Karpas-422 (cell line): ENCODE data around the gene PLSCR2. TPM values are rescaled to one million over a fixed set of nuclear protein-coding genes. Genes with fewer than 3 reads are reported as not detected.

Experiments
- DNase-seq: peaks from one replicate; pipeline ENCODE4 v3.0.0-alpha.2; 2015
- H2AFZ ChIP-seq: fragments of 200-600 bp; sonication (generic); 2 replicates; pipeline ENCODE4 v1.6.1; 2014; ENCODE audit warnings: antibody characterized with exemption, low read length, mixed read lengths
- H3K27ac ChIP-seq: fragments of 200-600 bp; sonication (generic); 2 replicates; pipeline ENCODE4 v1.5.1; 2014; ENCODE audit warnings: mild to moderate bottlenecking, low read length, moderate library complexity
- H3K27me3 ChIP-seq: fragments of 200-600 bp; sonication (generic); 2 replicates; pipeline ENCODE4 v1.6.1; 2014; ENCODE audit warnings: low read length, mixed read lengths
- H3K36me3 ChIP-seq: fragments of 200-600 bp; sonication (generic); 2 replicates; pipeline ENCODE4 v1.6.1; 2014; ENCODE audit warnings: low read length, mixed read lengths; ENCODE audit not compliant: insufficient read depth
- H3K4me1 ChIP-seq: fragments of 200-600 bp; sonication (generic); 2 replicates; pipeline ENCODE4 v1.6.1; 2014; ENCODE audit warnings: mild to moderate bottlenecking, low read length, mixed read lengths
- H3K4me2 ChIP-seq: fragments of 200-600 bp; sonication (generic); 2 replicates; pipeline ENCODE4 v1.6.1; 2014; ENCODE audit warnings: low read length, low read depth, mild to moderate bottlenecking; ENCODE audit not compliant: poor library complexity, severe bottlenecking
- H3K4me3 ChIP-seq: fragments of 200-600 bp; sonication (generic); 2 replicates; pipeline ENCODE4 v1.5.1; 2014; ENCODE audit warnings: mild to moderate bottlenecking, antibody characterized with exemption, low read length, mixed read lengths
- H3K79me2 ChIP-seq: fragments of 200-600 bp; sonication (generic); 2 replicates; pipeline ENCODE4 v1.6.1; 2014; ENCODE audit warnings: mild to moderate bottlenecking, low read length, mixed read lengths
- H3K9ac ChIP-seq: fragments of 200-600 bp; sonication (generic); 2 replicates; pipeline ENCODE4 v1.6.0; 2014; ENCODE audit warnings: low read length
- H3K9me2 ChIP-seq: fragments of 200-600 bp; sonication (generic), shearing (Covaris generic); replicated peaks from 2 replicates; pipeline ENCODE4 v1.6.0; 2014; ENCODE audit warnings: mild to moderate bottlenecking, low read length, moderate library complexity; ENCODE audit not compliant: insufficient read depth
- H3K9me3 ChIP-seq: fragments of 300-700, 200-600 bp; sonication (generic); 2 replicates; pipeline ENCODE4 v1.6.1; 2014; ENCODE audit warnings: low read length, mixed read lengths
- H4K20me1 ChIP-seq: fragments of 200-600 bp; sonication (generic); 2 replicates; pipeline ENCODE4 v1.6.1; 2014; ENCODE audit warnings: mild to moderate bottlenecking, antibody characterized with exemption, low read length, low read depth; ENCODE audit not compliant: insufficient read depth
- total RNA-seq: library from RNA; depleted of rRNA; stranded (reverse); fragments of >200 nt; shearing (Covaris generic); gene quantifications from 2 replicates; pipeline ENCODE4 v1.2.3, GENCODE V29; 2014; ENCODE audit warnings: low replicate concordance; rRNA removed

The PLSCR2 gene
- total RNA-seq, 1 experiment from 2014 or later: not detected

DNA sequence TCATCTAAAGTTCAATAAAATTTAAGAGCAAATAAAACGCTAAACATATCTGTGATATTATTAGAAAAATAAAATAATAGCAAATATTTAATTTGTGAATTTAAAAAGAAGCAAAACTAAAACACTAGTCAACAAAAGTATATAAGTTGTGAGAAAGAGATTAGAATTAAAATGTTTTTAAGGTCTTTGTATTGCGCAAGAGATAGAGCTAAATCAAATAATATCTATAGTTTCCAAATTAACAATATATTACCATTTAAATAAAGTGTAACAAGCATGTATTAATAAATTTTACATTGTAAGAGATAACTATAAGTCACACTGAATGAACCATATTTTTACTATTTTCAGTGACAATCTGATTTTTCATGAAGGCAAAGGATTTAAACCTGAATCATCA is 74.2 kb downstream of the PLSCR2 start:
- no peak overlapping the region for H3K4me2 ChIP-seq
- H3K9me2 ChIP-seq: no peaks in the 10 kb centered on the region
- H4K20me1 ChIP-seq: no peaks in the 10 kb centered on the region
- no peak overlapping the region for H3K27ac ChIP-seq
- no peak for DNase-seq
- H3K27me3 ChIP-seq: no peaks in the 10 kb centered on the region
- no peak overlapping the region for H3K4me3 ChIP-seq
- no peaks in the 10 kb centered on the region for H3K36me3 ChIP-seq
- no peaks in the 10 kb centered on the region for H3K79me2 ChIP-seq
- no peaks in the 10 kb centered on the region for H3K9me3 ChIP-seq
- H2AFZ ChIP-seq: no peak overlapping the region
- no peaks in the 10 kb centered on the region for H3K4me1 ChIP-seq
- no peak overlapping the region for H3K9ac ChIP-seq

DNA sequence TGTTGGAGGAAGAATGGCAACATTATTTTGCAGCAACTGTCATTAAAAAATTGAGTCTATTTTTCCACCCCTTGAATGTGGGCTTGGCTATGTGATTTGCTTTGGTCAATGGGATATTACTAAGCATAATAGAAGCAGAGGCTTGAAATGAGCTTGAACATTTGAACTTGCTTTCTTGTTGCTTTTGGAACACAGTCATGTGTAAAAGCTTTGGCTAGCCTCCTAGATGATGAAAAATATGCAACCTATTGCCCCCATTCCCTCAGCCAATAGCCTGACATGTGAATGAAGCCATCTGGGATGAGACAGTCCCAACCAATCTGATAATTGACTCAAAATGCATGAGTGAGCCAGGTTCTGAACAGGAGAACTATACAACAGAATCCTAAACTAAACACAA is 78.4 kb downstream of the PLSCR2 start:
- Histone ChIP-seq H3K9ac (no peak overlapping the region), H3K4me2 (no peak overlapping the region), H2AFZ (no peak overlapping the region), H3K4me3 (no peak overlapping the region), H3K9me3 (no peaks in the 10 kb centered on the region), H3K27ac (no peak overlapping the region), H3K79me2 (no peaks in the 10 kb centered on the region), H4K20me1 (no peaks in the 10 kb centered on the region), H3K4me1 (no peaks in the 10 kb centered on the region), H3K9me2 (no peaks in the 10 kb centered on the region), H3K27me3 (no peaks in the 10 kb centered on the region), H3K36me3 (no peaks in the 10 kb centered on the region)
- DNase-seq: no peak

DNA sequence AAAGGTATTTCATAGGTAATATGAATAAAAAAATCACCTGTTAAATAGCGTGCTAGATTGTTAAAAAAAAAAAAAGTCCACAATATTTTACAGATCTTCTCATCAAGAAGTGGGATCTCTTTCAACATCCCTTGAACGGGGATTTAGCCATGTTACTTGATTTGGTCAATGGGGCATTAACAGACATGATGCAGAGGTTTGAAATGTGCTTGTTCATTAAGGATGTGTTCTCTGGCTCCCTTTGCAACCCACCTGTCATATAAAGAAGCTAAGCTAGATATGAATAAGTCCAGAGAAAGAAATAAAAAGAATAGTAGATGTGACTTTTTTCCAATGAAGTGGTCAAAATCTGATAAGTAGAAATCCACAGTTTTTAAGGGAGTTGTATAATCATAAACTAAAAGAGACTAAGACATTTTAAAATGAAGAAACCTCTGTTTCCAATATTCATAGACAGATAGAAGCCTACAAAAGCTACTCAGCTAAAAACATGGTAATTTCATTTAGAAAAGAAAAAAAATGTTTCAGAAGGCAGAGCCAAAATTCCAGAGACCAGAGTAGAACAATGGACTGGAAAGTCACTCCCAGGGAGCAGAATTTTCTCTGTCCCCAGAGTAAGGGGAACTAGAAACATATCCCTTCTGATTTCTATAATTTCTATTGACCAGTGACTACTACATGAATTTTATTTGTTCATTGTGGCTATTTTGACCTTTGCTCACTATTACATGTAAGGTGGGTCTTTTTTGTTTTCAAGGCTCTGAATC is 79.2 kb downstream of the PLSCR2 start:
- no peak overlapping the region for H3K4me3 ChIP-seq
- no peak overlapping the region for H3K4me2 ChIP-seq
- H3K9ac ChIP-seq: no peak overlapping the region
- no peaks in the 10 kb centered on the region for H3K36me3 ChIP-seq
- no peaks in the 10 kb centered on the region for H3K79me2 ChIP-seq
- no peaks in the 10 kb centered on the region for H3K9me2 ChIP-seq
- no peak overlapping the region for H2AFZ ChIP-seq
- no peaks in the 10 kb centered on the region for H4K20me1 ChIP-seq
- DNase-seq: no peak
- no peak overlapping the region for H3K27ac ChIP-seq
- H3K4me1 ChIP-seq: no peaks in the 10 kb centered on the region
- H3K9me3 ChIP-seq: no peaks in the 10 kb centered on the region
- H3K27me3 ChIP-seq: no peaks in the 10 kb centered on the region

DNA sequence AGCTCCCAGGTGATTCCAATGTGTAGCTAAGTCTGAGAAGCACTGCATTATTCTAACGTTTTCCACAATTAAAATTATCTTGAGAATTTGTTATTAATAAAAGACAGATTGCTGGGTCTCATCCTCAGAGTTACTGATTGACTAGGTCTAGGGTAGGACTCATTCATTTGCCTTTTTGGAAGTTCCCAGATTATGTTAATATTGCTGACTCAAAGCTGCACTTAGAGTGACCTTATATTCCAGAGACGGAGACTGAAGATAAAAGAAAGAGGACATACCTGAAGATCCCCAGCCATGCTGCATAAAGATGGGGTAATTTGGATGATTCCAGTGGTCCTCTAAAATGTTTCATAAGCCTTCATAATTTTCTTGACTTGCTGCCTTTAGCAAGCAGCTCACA is 81.8 kb downstream of the PLSCR2 start:
- no peak overlapping the region for H2AFZ ChIP-seq
- no peaks in the 10 kb centered on the region for H4K20me1 ChIP-seq
- H3K36me3 ChIP-seq: no peaks in the 10 kb centered on the region
- H3K27ac ChIP-seq: no peak overlapping the region
- H3K4me2 ChIP-seq: no peak overlapping the region
- no peaks in the 10 kb centered on the region for H3K79me2 ChIP-seq
- no peaks in the 10 kb centered on the region for H3K4me1 ChIP-seq
- DNase-seq: no peak
- no peak overlapping the region for H3K9ac ChIP-seq
- H3K27me3 ChIP-seq: no peaks in the 10 kb centered on the region
- no peak overlapping the region for H3K4me3 ChIP-seq
- H3K9me3 ChIP-seq: no peaks in the 10 kb centered on the region
- no peaks in the 10 kb centered on the region for H3K9me2 ChIP-seq

DNA sequence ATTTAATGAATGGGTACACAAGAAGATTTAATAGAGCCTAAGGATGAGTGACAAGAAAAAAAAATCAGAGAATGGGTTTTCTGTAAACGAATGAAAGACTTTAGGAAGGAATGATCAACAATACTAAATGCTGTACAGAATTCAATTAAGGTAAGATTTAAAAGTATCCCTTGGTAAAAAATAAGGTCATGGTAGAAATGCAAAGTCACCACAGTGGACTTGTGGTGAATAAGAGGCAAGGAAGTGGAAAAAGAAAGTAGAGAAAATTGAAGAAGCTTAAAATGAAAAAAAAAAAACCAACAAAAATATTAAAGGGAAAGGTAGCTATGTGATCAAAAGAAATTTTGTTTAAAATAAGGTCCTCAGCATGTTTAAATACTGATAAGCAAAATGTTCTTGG is 82.4 kb downstream of the PLSCR2 start:
- H2AFZ ChIP-seq: no peak overlapping the region
- no peak overlapping the region for H3K4me2 ChIP-seq
- no peak overlapping the region for H3K9ac ChIP-seq
- H3K27ac ChIP-seq: no peak overlapping the region
- no peaks in the 10 kb centered on the region for H3K9me2 ChIP-seq
- no peak for DNase-seq
- H3K4me1 ChIP-seq: no peaks in the 10 kb centered on the region
- H3K36me3 ChIP-seq: no peaks in the 10 kb centered on the region
- no peaks in the 10 kb centered on the region for H3K9me3 ChIP-seq
- H3K4me3 ChIP-seq: no peak overlapping the region
- H3K27me3 ChIP-seq: no peaks in the 10 kb centered on the region
- no peaks in the 10 kb centered on the region for H4K20me1 ChIP-seq
- H3K79me2 ChIP-seq: no peaks in the 10 kb centered on the region

- H3K27ac ChIP-seq: no peak overlapping the region
- H3K9ac ChIP-seq: no peak overlapping the region
- H3K79me2 ChIP-seq: no peaks in the 10 kb centered on the region
- no peaks in the 10 kb centered on the region for H4K20me1 ChIP-seq
- peaks cover 5% of the 10 kb centered on the region; the same call in 1 of the 2 replicates for H3K9me2 ChIP-seq
- no peak overlapping the region for H2AFZ ChIP-seq
- no peak overlapping the region for H3K4me3 ChIP-seq
- H3K4me2 ChIP-seq: no peak overlapping the region
- H3K36me3 ChIP-seq: no peaks in the 10 kb centered on the region
- peaks cover 4% of the 10 kb centered on the region; the same call in 1 of the 2 replicates for H3K27me3 ChIP-seq
- no peaks in the 10 kb centered on the region for H3K9me3 ChIP-seq
- H3K4me1 ChIP-seq: no peaks in the 10 kb centered on the region
- DNase-seq: no peak
These were observed 84.6 kb downstream of the PLSCR2 start for GRCh38 chr3:146384786-146385185.

Other genes starting within 250 kb of the PLSCR2 start
- gene PLSCR4, start 218.5 kb downstream of the PLSCR2 start, total RNA-seq: not detected in 2 replicates
- gene PLSCR1, start 75.0 kb upstream of the PLSCR2 start, total RNA-seq: 16.0 and 26.2 TPM in 2 replicates
- gene PLSCR5, start 135.8 kb upstream of the PLSCR2 start, total RNA-seq: not detected in 2 replicates